ENCODE data around the gene ZBTB9. TPM values are rescaled to one million over a fixed set of nuclear protein-coding genes. Genes with fewer than 3 reads are reported as not detected.

ZBTB9 gene
- total RNA-seq, 1 donor, result 5.5 TPM

DNA sequence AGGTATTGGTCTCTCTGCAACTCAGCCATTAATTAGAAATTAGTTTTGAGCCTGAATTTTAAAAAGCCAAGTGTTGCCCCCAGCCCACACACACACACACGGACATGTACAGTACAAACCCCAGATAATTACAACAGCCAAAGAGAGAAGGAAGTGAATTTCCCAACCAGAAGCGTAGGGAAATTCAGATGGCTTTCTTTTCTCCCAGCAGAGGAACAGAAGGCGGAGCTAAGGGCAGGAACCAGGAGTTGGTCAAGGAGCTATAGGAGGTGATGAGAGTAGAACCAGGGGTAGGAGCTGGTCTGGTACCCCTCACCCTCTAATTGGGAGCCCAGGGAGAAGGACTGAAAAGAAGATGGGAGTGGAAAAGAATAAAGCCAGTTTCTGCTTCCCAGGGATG, 3.9 kb upstream of the ZBTB9 start:
- DNase-seq (ENCODE audit: low read depth), result no peak
- TF ChIP-seq CTCF (IDR thresholded peaks at IDR 0.05; ENCODE audit: insufficient read depth, low read length), result no peak

GRCh38 chr6:33451606-33452005, 2.8 kb upstream of the ZBTB9 start:
- DNase-seq (ENCODE audit: low read depth), result no peak
- TF ChIP-seq CTCF (IDR thresholded peaks at IDR 0.05; ENCODE audit: insufficient read depth, low read length), result no peak
- no peak overlapping the region for H3K4me3 ChIP-seq (ENCODE audit: low read depth, low read length)

More for the DNA sequence above, 3.9 kb upstream of the ZBTB9 start:
- H3K4me3 ChIP-seq (ENCODE audit: low read depth, low read length), result no peak overlapping the region

- no peak for TF ChIP-seq CTCF (IDR thresholded peaks at IDR 0.05; ENCODE audit: insufficient read depth, low read length)
- no peak for DNase-seq (ENCODE audit: low read depth)
- no peak overlapping the region for H3K4me3 ChIP-seq (ENCODE audit: low read depth, low read length)
These were observed 1.9 kb upstream of the ZBTB9 start for GRCh38 chr6:33452496-33452895.

DNA sequence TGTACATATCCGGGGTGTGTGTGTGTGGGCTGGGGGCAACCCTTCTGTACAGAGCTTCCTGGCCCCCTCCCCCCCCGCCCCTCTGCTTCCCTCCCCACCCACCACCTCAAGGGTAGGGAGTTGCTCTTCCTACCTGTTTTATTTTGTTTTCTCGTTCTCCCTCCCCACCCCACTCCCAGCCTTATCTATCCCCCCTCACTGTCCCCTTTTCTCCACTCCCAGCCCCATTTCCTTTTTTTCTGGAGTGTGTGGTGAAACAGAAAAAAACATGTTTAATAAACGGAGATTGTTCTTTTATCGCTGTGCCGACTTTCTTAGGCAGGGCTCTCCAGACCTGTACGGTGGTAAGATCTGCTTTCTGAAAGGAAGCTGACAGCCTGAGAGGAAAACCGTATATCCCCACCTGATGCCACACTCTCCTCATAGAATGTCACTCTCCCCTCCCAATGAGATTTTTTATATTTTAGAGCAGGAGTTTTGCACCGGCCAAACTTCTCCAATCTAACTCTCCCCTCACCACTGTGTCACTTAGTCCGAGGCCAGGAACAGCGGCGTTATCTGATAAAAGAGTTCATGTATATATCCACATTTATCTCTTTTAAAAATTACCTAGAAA, 875 bp upstream of the ZBTB9 start:
- DNase-seq (ENCODE audit: low read depth), result peak; percentile 14
- no peak for TF ChIP-seq CTCF (IDR thresholded peaks at IDR 0.05; ENCODE audit: insufficient read depth, low read length)
- H3K4me3 ChIP-seq (ENCODE audit: low read depth, low read length), result peak overlapping the region; percentile 96

DNA sequence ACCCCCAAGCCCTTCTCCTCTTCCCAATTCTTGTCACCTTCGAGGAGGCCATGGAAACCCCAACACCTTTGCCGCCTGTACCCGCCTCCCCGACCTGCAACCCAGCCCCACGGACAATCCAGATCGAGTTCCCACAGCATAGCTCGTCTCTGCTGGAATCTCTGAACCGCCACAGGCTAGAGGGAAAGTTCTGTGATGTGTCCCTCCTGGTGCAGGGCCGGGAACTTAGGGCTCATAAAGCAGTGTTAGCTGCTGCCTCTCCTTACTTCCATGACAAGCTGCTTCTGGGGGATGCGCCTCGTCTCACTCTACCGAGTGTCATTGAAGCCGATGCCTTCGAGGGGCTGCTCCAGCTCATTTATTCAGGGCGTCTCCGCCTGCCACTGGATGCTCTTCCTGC, 675 bp downstream of the ZBTB9 start:
- no peak for DNase-seq (ENCODE audit: low read depth)
- peak overlapping the region; percentile 96 for H3K4me3 ChIP-seq (ENCODE audit: low read depth, low read length)
- TF ChIP-seq CTCF (IDR thresholded peaks at IDR 0.05; ENCODE audit: insufficient read depth, low read length), result no peak

DNA sequence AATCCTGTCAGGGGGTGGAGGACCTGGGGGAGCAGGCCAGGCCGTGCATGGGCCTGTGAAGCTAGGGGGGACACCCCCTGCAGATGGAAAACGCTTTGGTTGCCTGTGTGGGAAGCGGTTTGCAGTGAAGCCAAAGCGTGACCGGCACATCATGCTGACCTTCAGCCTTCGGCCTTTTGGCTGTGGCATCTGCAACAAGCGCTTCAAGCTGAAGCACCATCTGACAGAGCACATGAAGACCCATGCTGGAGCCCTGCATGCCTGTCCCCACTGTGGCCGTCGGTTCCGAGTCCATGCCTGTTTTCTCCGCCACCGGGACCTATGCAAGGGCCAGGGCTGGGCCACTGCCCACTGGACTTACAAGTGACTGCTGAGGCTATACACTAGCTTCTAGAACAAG, 1.8 kb downstream of the ZBTB9 start:
- H3K4me3 ChIP-seq (ENCODE audit: low read depth, low read length), result no peak overlapping the region
- TF ChIP-seq CTCF (IDR thresholded peaks at IDR 0.05; ENCODE audit: insufficient read depth, low read length), result no peak
- no peak for DNase-seq (ENCODE audit: low read depth)

DNA sequence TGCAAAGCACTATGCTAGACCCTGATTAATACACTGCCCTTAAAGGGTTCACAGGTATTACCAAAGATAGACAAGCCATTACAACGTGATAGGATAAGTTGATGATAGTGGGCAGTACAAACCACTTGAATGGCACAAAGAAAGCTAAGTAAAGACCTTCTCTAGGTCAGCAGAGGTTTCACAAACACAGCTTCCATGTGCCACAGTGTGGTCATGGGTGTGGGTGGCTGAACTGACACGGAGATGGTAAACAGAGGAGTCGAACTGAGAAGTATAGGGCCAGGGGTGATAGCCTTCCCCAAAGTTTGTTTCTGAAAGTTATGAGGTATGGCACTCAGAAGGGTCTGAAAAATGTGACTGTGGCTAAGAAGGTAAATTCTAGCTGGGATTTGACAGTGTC, 4.3 kb downstream of the ZBTB9 start:
- DNase-seq (ENCODE audit: low read depth), result no peak
- TF ChIP-seq CTCF (IDR thresholded peaks at IDR 0.05; ENCODE audit: insufficient read depth, low read length), result no peak
- H3K4me3 ChIP-seq (ENCODE audit: low read depth, low read length), result no peak overlapping the region

All from fibroblast of the aortic adventitia (primary cell).